ENCODE data around the gene CUL4A. TPM values are rescaled to one million over a fixed set of nuclear protein-coding genes. Genes with fewer than 3 reads are reported as not detected.
A peak's percentile ranks its signal among the peaks of the same experiment; 100 is the strongest.

The CUL4A gene
- total and polyA plus RNA-seq, 2 donors (not counting 1 experiment from before 2014, with no cell fraction given): 37.5 to 80.4 TPM

DNA sequence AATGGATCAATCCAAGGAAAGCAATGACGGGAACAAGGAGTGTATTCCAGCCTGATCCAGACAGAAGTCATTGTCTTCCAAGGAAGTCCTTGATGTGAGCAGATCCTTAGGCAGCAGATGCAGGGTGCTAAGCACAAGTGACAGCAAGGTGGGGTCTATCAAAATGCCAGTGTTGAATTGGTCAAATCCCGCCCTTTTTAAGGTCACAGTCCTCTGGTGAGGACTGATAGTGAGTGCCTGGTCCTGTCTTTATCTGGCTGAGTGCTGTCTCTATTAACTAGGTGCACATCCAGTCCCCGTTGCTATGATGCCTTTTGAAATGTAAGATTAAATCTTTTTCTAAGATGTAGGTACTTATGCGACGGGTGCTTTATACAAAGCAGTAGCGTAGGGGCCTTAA lies 86.4 kb downstream of the CUL4A start:
- no peak for TF ChIP-seq EZH2 (IDR thresholded peaks at IDR 0.05; ENCODE audit: borderline replicate concordance, insufficient read depth, low read depth, low read length, poor library complexity, severe bottlenecking)
- TF ChIP-seq, protein P1, sequence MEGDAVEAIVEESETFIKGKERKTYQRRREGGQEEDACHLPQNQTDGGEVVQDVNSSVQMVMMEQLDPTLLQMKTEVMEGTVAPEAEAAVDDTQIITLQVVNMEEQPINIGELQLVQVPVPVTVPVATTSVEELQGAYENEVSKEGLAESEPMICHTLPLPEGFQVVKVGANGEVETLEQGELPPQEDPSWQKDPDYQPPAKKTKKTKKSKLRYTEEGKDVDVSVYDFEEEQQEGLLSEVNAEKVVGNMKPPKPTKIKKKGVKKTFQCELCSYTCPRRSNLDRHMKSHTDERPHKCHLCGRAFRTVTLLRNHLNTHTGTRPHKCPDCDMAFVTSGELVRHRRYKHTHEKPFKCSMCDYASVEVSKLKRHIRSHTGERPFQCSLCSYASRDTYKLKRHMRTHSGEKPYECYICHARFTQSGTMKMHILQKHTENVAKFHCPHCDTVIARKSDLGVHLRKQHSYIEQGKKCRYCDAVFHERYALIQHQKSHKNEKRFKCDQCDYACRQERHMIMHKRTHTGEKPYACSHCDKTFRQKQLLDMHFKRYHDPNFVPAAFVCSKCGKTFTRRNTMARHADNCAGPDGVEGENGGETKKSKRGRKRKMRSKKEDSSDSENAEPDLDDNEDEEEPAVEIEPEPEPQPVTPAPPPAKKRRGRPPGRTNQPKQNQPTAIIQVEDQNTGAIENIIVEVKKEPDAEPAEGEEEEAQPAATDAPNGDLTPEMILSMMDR (IDR thresholded peaks at IDR 0.05): no peak
- WGBS (ENCODE audit: insufficient coverage): 100% methylated on average over 2 of the region's 6 CpGs
- Mint-ChIP-seq H3K4me3 (peak overlapping the region; percentile 99), H3K27me3 (peaks cover 19% of the 10 kb centered on the region), H3K27ac (peak overlapping the region; percentile 100), H3K4me1 (peaks cover 43% of the 10 kb centered on the region), H3K9me3 (ENCODE audit: insufficient read depth) (peaks cover 4% of the 10 kb centered on the region)
- CTCF ChIA-PET: no interaction called here
- H4K20me1 ChIP-seq (ENCODE audit: control insufficient read depth, insufficient read depth, low read length, poor library complexity, severe bottlenecking): peaks cover 25% of the 10 kb centered on the region
- intact Hi-C loops (cut with micrococcal nuclease): loop anchor here (5.0 kb wide), 3 partner anchors 97 to 152 kb away; no protein-coding TSS in a partner anchor
- H3K4me3 ChIP-seq (ENCODE audit: control extremely low read depth in 1 of 5, extremely low read depth in 1 of 5, insufficient read depth in 1 of 5, low read depth in 2 of 5, low read length in 4 of 5): no peak overlapping the region
- no peak overlapping the region for H3K27ac ChIP-seq (ENCODE audit: low read length in 2 of 2)
- no peak overlapping the region for H2AFZ ChIP-seq (ENCODE audit: insufficient read depth, low read depth, low read length, poor library complexity, severe bottlenecking)
- H3K9ac ChIP-seq (ENCODE audit: low read length): no peak overlapping the region
- H3K36me3 ChIP-seq (replicated peaks in 1 of 2; ENCODE audit: control extremely low read depth in 1 of 2, control insufficient read depth in 1 of 2, extremely low read depth in 1 of 2, insufficient read depth in 2 of 2, low read length in 1 of 2): no peaks in the 10 kb centered on the region
- H3K4me2 ChIP-seq (replicated peaks; ENCODE audit: low read depth, low read length, poor library complexity, severe bottlenecking): no peak overlapping the region
- DNase-seq (peak; percentile 12), ATAC-seq (ENCODE audit: low read depth) (no peak)
- peaks cover 35% of the 10 kb centered on the region for H3K79me2 ChIP-seq (ENCODE audit: control insufficient read depth, insufficient read depth, low read length)
- POLR2A ChIA-PET: no interaction called here
- peaks cover 0 to 13% (median 0%) of the 10 kb centered on the region in 3 donors for H3K9me3 ChIP-seq (ENCODE audit: control extremely low read depth in 1 of 3, control insufficient read depth in 2 of 3, insufficient read depth in 1 of 3, low read length in 2 of 3)
- H3K4me1 ChIP-seq (ENCODE audit: control insufficient read depth in 2 of 2, insufficient read depth in 2 of 2, low read length in 2 of 2): peaks cover 18 to 34% of the 10 kb centered on the region in 2 donors
- H3K27me3 ChIP-seq (replicated peaks in 1 of 4; ENCODE audit: control extremely low read depth in 1 of 4, control insufficient read depth in 3 of 4, insufficient read depth in 4 of 4, low read length in 3 of 4): peaks cover 0 to 29% (median 5%) of the 10 kb centered on the region in 4 experiments

DNA sequence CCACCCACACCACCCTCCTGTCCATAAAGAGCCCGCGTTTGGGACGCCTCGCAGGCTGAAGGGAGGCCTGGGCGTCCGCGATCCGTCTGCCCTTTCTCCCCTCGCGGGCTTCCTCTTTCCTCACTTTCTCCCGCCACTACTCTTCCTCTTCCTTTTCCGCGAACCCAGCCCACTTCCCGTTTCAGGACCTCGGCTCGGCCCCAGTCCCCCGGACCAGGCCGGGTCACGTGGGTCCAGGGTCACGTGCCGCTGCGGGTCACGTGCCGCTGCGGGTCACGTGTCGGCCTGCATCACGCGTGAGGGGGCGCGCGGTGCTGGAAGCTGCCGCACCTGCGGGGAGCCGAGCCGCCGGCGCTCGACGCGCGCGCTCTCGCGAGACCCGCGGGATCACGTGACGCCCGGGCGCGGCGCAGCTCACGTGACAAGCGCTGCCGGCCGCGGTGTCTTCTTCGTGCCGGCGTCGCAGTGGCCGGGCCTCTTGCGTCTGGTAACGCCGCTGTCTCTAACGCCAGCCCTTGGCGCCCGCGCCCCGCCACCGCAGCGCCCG lies 87.5 kb downstream of the CUL4A start, which contains the start of gene LAMP1:
Gene LAMP1, plus strand, starts transcription at position 417 of the 547 bp plus-strand sequence. CDS start 196 bp downstream, outside the sequence.
- Histone ChIP-seq H3K27ac (ENCODE audit: low read length in 2 of 2) (peak within 1 kb of the TSS; percentile 81 to 93), H3K9me3 (ENCODE audit: control extremely low read depth in 1 of 3, control insufficient read depth in 2 of 3, insufficient read depth in 1 of 3, low read length in 2 of 3) (peaks cover 0 to 13% (median 0%) of the 10 kb centered on the region in 3 donors), H2AFZ (ENCODE audit: insufficient read depth, low read depth, low read length, poor library complexity, severe bottlenecking) (peak within 1 kb of the TSS; percentile 95), H3K4me2 (replicated peaks; ENCODE audit: low read depth, low read length, poor library complexity, severe bottlenecking) (peak within 1 kb of the TSS; percentile 92), H3K79me2 (ENCODE audit: control insufficient read depth, insufficient read depth, low read length) (peaks cover 45% of the 10 kb centered on the region), H3K4me1 (ENCODE audit: control insufficient read depth in 2 of 2, insufficient read depth in 2 of 2, low read length in 2 of 2) (peaks cover 18 to 33% of the 10 kb centered on the region in 2 donors), H3K36me3 (replicated peaks in 1 of 2; ENCODE audit: control extremely low read depth in 1 of 2, control insufficient read depth in 1 of 2, extremely low read depth in 1 of 2, insufficient read depth in 2 of 2, low read length in 1 of 2) (peaks cover 0 to 2% of the 10 kb centered on the region in 2 experiments), H3K27me3 (replicated peaks in 1 of 4; ENCODE audit: control extremely low read depth in 1 of 4, control insufficient read depth in 3 of 4, insufficient read depth in 4 of 4, low read length in 3 of 4) (peaks cover 0 to 19% (median 4%) of the 10 kb centered on the region in 4 experiments), H4K20me1 (ENCODE audit: control insufficient read depth, insufficient read depth, low read length, poor library complexity, severe bottlenecking) (peaks cover 27% of the 10 kb centered on the region), H3K9ac (ENCODE audit: low read length) (peak within 1 kb of the TSS; percentile 88), H3K4me3 (ENCODE audit: control extremely low read depth in 1 of 5, extremely low read depth in 1 of 5, insufficient read depth in 1 of 5, low read depth in 2 of 5, low read length in 4 of 5) (peak within 1 kb of the TSS; percentile 43 to 86 (median 78))
- Mint-ChIP-seq H3K4me1 (peaks cover 42% of the 10 kb centered on the region), H3K27ac (peak within 1 kb of the TSS; percentile 100), H3K27me3 (peaks cover 13% of the 10 kb centered on the region), H3K4me3 (peak within 1 kb of the TSS; percentile 99), H3K9me3 (ENCODE audit: insufficient read depth) (peaks cover 4% of the 10 kb centered on the region)
- ATAC-seq (ENCODE audit: low read depth) (peak; percentile 76), DNase-seq (peak; percentile 99)
- ChIA-PET CTCF (interaction anchor here (0.8 kb wide), 1 partner anchor 40 kb away, joined by 3 read pairs; no protein-coding TSS in a partner anchor), POLR2A (interaction anchor here (0.6 to 1.5 kb wide), 3 partner anchors 66 to 123 kb away, joined by 3 to 12 read pairs (median 3); partner anchors contain the start of genes CUL4A and PCID2)
- TF ChIP-seq EZH2 (IDR thresholded peaks at IDR 0.05; ENCODE audit: borderline replicate concordance, insufficient read depth, low read depth, low read length, poor library complexity, severe bottlenecking): no peak
- TF ChIP-seq, protein P1 (IDR thresholded peaks at IDR 0.05): no peak
- WGBS (ENCODE audit: insufficient coverage): under 1% methylated on average over 74 of the region's 74 CpGs
- intact Hi-C loops (cut with micrococcal nuclease): loop anchor here (1.0 to 5.0 kb wide), 4 partner anchors 89 to 150 kb away; partner anchors contain the start of gene PCID2
